ENCODE results near the gene MLLT3.

The MLLT3 gene

DNA sequence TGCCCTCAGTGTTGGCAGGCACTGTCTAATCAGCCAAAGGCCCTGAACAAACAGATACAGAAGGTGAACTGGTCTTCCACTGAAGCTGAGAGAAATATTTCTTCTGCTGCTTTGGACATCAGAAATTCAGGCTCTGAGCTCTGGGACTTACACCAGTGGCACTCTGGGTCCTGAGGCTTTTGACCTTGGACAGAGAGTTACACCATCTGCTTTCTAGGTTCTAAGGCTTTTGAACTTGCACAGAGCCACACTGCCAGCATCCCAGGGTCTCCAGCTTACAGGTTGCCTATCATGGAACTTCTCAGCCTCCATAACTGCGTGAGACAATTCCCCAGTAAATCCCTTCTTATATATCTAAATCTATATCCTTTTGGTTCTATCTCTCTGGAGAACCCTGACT lies 326.7 kb downstream of the MLLT3 start:
- Histone ChIP-seq H3K4me1 (ENCODE audit: insufficient read depth, poor library complexity, severe bottlenecking) (peaks cover 6% of the 10 kb centered on the region), H3K27ac (ENCODE audit: poor library complexity, severe bottlenecking) (no peak overlapping the region), H3K36me3 (ENCODE audit: low read depth) (no peaks in the 10 kb centered on the region), H3K4me3 (ENCODE audit: severe bottlenecking) (no peak overlapping the region), H3K9me3 (ENCODE audit: severe bottlenecking) (no peaks in the 10 kb centered on the region), H3K27me3 (ENCODE audit: insufficient read depth, poor library complexity, severe bottlenecking) (no peaks in the 10 kb centered on the region)
- ATAC-seq (ENCODE audit: low read depth) (no peak), DNase-seq (ENCODE audit: low spot score) (no peak)
- TF ChIP-seq, protein P1, sequence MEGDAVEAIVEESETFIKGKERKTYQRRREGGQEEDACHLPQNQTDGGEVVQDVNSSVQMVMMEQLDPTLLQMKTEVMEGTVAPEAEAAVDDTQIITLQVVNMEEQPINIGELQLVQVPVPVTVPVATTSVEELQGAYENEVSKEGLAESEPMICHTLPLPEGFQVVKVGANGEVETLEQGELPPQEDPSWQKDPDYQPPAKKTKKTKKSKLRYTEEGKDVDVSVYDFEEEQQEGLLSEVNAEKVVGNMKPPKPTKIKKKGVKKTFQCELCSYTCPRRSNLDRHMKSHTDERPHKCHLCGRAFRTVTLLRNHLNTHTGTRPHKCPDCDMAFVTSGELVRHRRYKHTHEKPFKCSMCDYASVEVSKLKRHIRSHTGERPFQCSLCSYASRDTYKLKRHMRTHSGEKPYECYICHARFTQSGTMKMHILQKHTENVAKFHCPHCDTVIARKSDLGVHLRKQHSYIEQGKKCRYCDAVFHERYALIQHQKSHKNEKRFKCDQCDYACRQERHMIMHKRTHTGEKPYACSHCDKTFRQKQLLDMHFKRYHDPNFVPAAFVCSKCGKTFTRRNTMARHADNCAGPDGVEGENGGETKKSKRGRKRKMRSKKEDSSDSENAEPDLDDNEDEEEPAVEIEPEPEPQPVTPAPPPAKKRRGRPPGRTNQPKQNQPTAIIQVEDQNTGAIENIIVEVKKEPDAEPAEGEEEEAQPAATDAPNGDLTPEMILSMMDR (IDR thresholded peaks at IDR 0.05; ENCODE audit: poor library complexity, severe bottlenecking), result no peak

DNA sequence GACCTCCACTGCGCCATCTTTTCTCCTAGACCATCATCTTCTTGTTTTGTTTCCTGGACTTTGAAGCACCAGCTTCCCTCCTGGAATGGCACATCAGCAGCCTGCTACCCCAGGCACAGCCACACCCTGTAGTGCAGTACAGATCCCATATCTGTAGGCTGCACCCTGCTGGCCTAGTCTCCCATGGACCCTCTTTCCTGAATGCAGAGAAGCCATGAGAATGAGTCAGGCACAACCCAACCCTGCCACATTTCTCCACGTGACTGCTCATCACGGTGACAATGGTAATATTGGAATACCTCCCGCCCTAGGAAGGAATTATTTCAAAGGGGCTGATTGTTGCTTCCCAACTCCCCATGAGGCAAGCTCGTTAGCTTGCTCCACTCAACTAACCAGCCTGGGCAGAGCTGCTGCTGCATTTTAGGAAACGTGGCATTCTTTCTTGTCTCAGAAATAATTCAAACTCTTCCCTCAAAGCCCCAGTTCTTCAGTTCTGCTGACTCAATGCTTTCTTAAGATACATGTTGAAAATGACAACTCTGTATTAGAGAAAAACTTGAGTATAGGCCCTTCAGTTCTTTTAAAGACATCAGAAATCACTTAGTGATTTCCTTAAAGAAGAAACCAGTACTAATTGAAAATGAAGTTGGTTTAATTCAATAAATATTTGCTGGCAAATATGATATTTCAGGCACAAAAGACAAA lies 328.1 kb downstream of the MLLT3 start:
- DNase-seq (ENCODE audit: low spot score), result no peak
- TF ChIP-seq, protein P1 (IDR thresholded peaks at IDR 0.05; ENCODE audit: poor library complexity, severe bottlenecking), result no peak
- H3K4me1 ChIP-seq (ENCODE audit: insufficient read depth, poor library complexity, severe bottlenecking), result peaks cover 6% of the 10 kb centered on the region
- no peaks in the 10 kb centered on the region for H3K9me3 ChIP-seq (ENCODE audit: severe bottlenecking)
- no peak overlapping the region for H3K4me3 ChIP-seq (ENCODE audit: severe bottlenecking)
- H3K36me3 ChIP-seq (ENCODE audit: low read depth), result no peaks in the 10 kb centered on the region
- no peaks in the 10 kb centered on the region for H3K27me3 ChIP-seq (ENCODE audit: insufficient read depth, poor library complexity, severe bottlenecking)
- no peak for ATAC-seq (ENCODE audit: low read depth)
- H3K27ac ChIP-seq (ENCODE audit: poor library complexity, severe bottlenecking), result no peak overlapping the region

- no peaks in the 10 kb centered on the region for H3K27me3 ChIP-seq (ENCODE audit: insufficient read depth, poor library complexity, severe bottlenecking)
- no peak overlapping the region for H3K27ac ChIP-seq (ENCODE audit: poor library complexity, severe bottlenecking)
- H3K36me3 ChIP-seq (ENCODE audit: low read depth), result no peaks in the 10 kb centered on the region
- TF ChIP-seq, protein P1 (IDR thresholded peaks at IDR 0.05; ENCODE audit: poor library complexity, severe bottlenecking), result peak; percentile 24
- H3K4me1 ChIP-seq (ENCODE audit: insufficient read depth, poor library complexity, severe bottlenecking), result no peaks in the 10 kb centered on the region
- peak; percentile 45; the same call in 1 of the 3 replicates for ATAC-seq (ENCODE audit: low read depth)
- no peak for DNase-seq (ENCODE audit: low spot score)
- no peak overlapping the region for H3K4me3 ChIP-seq (ENCODE audit: severe bottlenecking)
- H3K9me3 ChIP-seq (ENCODE audit: severe bottlenecking), result no peaks in the 10 kb centered on the region
Measured at GRCh38 chr9:20292002-20292401, 330.3 kb downstream of the MLLT3 start.

All from RWPE2 (cell line).